HG03565 (cell line): ENCODE data around the gene PTGDS.

Experiments used
- ATAC-seq: cut with Tn5 transposase; IDR thresholded peaks from one replicate; pipeline ENCODE4 v1.9.1; 2021; ENCODE audit warnings: mild to moderate bottlenecking, moderate library complexity; ENCODE audit not compliant: unreplicated experiment

The PTGDS gene

DNA sequence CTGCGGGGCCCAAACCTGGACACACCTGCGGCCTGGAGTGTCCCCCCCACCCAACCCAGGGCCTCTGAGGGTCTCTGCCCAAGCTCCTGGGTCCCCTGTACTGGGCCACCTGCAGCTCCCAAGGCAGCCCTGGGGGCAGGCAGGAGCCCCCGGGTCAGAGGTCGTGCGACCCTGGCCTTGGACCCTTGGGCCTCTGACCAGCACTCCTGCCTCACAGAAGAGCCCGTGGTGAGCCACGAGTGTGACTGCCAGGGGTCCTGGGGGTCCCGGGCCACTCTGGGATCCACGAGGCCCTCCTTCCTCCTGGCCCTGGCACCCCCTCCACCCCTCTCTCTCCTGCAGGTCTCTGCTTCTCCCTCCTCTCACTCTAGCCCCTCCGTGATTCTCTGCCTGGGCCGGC, 5.0 kb upstream of the PTGDS start:
- no peak for ATAC-seq

DNA sequence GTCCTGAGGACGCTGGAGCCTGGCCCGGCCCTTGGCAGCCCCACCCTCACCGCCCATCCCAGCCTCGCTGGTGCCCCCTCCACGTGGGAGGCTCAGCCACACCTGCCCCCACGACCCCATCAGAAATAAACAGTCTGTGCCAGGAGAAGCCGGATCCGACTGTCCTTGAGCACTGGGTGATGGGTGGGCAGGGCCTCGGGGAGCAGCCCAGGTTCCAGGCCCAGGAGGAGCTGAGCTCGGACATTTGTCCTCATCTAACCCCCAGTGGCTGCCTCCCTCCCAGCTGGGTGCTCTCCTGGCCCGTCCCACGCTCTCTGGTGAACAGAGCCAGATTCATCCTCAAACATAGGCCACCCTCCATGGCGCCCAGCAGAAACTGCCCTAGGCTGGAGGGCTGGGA, 4.6 kb upstream of the PTGDS start:
- ATAC-seq: no peak

DNA sequence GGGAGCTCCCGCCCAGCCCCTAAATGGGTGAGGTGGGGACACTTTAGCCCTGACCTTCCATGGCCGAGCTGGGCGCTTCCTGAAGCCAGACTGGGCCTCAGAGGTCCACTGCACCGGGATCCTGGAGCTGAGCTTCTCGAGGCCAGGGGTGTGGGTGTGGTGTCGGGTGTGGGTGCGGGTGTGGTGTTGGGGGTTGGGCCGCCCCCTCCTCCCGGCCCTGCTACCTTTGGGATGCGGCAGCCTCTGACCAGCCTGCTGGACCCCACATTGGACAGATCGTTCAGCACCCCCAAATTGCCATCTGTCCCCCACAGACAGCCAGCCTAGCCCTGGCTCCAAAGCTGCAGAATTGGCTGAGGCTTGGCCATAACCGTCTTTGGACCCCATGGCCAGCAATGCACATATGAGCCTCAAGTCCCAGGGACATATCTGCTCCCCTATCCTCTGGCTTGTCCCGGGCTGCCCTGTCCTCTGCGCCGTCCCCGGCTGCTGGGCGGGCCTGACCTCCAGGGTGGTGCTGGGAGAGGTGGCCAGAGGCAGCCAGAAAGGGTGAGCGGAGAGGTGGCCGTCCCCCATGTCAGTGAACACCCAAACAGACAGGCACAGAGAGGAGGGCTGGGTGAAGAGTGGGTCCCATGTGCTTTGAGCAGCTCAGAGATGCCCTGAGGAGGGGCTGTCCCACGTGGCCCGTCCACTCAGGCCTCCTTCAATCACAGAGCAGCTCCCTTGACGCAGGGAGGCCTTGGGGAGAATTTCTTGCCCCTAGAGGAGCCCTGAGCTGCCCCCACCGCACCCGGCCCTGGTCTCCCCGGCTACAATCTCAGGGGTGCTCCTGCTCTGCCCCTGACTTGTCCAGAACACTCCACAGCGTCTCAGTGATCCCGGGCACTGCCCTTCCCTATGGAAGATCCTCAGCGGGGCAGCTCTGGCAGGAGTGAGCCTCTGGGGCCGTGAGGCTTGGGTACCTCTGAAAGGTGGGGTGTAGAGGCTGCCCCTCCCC, 3.4 kb upstream of the PTGDS start:
- no peak for ATAC-seq

DNA sequence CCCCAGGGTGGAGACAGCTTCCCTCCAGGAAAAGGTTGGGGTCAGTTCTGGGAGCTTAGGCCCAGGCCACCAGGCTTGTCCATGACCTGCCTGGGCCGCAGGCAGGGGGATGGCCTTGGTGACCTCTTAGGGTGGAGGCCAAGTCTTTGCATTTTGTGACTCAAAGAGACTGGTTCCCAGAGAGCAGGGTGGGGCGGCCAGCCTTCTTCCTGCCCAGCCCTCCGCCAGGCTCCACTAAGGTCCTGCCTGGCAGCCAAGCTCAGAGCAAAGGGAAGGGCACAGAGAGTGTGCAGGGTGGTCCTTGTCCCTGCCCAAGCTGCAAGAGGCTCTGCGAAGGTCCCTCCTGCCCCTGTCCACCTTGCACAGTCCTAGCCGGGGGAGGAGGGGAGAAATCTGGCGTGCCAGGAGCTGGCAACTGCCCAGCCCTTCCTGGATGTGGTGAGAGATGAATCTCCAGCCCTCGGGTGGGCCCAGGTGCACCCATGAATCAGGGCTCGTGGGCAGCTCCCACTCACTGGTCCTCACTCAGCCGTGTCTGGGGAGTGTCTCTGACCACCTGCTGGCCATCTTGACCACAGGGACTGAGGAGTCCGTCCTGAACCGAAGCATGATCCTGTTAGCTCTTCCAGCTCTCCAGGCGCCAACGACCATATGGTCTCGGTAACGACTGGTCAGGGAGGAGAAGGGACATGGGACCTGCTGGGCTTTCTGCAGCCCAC, 2.3 kb upstream of the PTGDS start:
- no peak for ATAC-seq

DNA sequence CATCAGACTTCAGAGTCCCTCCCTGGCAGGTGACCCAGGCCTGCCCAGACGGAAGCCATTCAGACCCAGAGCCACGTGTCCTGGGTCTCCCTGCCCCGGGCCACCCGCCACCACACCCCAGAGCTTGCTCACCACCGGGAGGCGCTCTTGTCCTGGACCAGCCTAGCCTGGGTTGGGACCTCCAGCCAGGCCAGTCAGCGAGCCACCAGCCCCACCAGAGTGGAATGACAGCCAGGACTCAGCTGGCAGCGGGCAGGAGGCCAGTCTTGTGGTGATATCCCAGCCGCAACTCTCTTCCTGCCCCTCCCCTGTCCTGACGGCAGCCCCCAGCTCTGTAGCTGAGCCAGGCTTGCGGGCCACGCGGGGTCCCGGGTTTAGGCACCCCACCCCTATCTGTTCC, 1.7 kb upstream of the PTGDS start:
- ATAC-seq: no peak

DNA sequence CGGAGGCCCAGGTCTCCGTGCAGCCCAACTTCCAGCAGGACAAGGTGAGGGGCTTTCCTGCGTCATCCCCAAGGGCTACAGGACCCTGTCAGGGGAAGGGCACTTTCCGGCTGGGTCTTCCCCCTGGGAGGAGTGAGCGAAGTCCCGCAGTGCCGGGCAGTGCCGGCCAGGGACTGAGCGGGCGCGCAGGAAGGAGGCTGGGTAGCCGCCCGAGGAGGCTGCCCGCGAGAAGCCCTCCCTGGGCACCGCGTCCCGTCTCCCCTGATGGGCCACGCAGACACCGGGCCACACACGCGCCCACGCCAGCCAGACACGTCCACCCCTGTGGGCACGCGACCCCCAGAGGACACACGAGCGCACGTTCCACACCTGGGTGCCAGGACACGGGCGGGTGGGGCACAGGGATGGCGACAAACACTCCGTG, 357 bp downstream of the PTGDS start:
- no peak for ATAC-seq

DNA sequence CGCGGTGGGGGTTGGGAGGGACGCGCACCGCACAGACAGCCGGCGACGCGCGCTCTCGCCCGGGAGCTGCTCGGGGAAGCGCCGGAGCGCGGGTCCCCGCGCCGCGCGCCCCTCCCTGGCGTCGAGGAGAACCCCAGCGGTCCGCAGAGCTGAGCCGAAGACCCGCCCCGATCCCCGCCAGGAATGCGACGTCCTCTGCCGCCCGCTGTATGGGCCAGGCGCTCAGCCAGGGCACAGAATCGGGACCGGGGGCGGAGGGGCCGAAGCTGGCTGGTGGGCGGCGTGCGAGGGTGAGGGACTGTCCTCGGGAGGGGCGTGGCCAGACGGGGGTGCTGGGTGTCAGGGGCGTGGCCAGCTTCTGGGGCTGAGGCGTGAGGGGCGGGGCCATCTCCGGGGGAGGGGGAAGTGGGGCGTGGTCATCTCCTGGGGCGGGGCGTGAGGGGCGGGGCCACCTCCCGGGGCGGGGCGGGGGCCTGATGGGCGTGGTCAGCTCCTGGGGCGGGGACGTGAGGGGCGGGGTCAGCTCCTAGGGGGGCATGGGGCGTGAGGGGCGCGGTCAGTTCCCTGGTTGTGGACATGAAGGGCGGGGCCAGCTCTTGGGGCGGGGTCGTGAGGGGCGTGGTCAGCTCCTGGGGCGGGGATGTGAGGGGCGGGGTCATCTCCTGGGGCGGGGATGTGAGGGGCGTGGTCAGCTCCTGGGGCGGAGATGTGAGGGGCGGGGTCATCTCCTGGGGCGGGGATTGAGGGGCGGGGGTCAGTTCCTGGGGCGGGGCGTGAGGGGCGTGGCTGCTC, 965 bp downstream of the PTGDS start:
- ATAC-seq: no peak

DNA sequence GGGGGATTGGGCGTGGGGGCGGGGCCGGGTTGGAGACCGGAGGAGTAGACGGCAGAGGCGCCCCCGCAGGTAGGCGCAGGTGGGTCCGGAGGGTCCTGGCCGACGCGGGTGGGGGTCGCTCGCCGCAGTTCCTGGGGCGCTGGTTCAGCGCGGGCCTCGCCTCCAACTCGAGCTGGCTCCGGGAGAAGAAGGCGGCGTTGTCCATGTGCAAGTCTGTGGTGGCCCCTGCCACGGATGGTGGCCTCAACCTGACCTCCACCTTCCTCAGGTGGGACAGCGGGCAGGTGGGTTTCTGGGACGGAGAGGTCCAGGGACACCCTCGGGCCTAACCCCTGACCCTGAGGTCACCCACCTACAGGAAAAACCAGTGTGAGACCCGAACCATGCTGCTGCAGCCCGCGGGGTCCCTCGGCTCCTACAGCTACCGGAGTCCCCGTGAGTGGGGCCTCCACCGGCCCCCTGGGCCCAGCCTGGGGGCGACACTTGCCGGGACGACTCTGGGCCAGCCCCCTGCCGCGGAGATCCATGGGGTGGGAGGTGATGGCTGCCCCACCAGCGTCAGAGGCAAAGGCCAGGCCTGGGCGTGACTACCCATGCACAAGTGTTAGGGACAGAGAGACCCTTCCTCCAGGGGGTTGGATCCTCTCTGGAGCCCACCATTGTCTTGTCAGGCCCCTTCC, 1.7 kb downstream of the PTGDS start:
- no peak for ATAC-seq

DNA sequence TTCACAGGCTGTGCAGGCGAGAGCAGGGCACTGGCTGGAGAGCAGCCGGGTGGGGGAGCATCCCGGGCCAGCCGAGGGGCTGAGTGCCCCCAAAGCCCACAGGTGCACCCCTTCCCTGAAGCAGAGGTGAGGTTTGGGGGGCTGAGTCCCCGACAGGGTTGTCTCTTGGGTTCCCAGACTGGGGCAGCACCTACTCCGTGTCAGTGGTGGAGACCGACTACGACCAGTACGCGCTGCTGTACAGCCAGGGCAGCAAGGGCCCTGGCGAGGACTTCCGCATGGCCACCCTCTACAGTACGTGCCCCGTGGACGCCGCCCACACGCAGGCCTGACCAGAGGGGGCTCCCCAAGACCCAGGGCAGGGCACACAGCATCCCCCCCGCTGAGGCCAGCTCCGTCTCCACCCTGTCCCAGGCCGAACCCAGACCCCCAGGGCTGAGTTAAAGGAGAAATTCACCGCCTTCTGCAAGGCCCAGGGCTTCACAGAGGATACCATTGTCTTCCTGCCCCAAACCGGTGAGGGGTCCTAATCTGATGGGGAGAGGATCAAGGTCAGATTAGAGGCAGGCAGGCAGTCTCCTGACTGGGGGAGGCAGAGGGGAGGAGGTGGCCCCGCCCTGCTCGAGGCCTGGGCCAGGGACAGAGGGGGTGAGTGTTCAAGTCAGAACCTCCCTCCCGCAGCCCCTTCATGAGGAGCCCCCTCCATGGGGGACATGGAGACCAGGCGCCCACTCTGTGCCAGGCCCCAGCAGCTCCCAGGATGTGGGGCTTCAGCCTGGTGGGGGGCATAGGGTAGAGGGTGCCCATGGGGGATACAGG, 2.7 kb downstream of the PTGDS start:
- no peak for ATAC-seq

DNA sequence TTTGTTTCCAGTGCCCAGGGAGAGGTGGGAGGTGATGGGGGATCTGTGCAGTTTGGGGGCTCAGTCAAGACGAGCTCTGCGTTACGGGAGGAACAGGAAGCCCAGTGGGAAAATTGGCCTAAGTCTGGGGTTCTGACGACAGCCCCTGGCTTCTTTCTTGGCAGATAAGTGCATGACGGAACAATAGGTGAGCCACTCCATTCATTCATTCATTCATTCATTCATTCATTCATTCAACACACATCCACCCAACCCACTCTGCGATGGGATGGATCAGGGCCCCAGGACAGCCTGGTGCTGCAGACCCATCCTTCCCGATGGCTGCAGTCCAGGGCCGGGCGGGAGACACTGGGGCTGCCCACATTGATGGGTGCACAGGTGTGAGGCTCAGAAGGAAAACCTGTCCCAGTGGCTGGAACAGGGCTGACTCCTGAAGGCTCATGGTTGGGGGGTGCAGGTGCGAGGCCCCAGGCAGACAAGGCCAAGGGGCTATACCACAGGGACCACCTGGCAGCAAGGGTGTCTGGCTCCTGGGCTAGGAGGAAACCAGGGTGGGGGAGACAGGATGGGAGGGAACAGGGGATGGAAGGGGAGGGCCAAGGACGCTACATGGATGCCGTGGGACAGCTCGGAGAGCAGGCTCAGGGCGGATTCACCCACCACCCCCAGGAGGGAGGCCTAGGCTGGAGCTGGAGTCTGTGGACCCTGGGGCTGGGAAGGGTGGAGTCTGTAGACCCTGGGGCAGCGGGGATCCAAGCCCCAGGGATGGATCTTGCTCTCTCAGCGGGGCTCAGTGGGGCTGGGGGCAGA, 3.6 kb downstream of the PTGDS start:
- ATAC-seq: no peak

DNA sequence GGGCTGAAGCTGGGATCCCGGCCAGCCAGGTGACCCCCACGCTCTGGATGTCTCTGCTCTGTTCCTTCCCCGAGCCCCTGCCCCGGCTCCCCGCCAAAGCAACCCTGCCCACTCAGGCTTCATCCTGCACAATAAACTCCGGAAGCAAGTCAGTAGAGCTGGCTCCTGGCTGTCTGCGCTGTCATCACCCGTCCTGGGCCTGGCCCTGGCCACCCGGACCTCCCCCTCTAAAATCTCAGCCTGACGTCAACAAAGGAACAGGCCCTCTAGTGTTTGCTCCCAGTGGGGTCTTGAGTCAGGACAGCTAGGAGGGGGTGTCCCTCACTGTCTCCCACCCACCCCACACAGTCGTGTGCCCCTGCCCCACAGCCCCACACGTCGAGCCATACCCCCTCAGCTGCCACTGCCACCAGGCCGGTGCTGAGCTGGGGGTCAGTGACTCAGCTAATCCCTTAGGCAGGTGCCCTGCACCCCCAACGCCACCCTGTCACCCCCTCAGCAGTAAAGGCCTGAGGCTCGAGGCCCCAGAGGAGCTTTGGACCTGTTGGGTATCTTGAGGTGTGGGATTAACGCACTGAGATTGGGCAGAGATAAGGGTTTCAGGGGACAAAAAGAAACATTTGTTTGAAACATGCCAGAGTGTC, 4.4 kb downstream of the PTGDS start:
- no peak for ATAC-seq

DNA sequence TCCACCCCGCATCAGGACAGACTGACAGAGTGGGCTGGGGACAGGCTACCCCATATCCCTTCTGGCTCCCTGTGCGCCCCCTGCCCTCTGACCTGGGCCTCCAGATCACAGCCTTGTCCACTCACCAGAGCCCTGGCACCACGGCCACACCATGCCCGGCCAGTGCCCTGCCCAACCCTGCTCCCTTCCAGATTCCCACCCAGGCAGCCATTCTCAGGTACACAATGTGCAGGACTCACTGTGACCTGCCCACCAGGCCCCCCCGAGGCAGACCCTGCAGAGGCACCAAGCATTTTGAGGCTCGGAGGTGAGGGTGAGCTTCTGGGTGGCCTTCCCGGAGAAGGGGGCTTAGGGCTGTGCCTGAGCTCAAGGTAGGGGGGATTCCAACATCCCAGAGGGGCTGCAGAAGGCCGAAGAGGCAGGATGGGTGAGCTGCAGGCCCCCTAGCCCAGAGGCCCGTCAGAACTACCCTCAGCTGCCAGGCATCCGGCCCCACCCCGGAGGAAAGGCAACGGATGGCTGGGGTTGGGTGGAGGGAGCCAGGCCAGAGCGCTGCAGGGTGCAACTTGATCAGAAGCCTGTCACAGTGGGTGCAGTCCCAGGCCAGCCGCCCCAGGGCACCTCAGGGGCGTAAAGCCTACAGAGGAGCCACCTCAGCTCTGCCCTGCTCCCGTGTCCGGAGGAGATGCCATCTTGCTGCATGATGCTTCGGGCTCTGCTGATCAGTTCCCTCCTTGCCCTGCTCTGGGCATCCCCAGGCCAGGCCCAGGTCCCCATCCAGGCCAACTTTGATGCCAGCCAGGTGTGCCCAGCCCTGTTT, 5.1 kb downstream of the PTGDS start, which contains the start of gene LCNL1:
TSS of gene LCNL1 (plus strand) at position 762 of the 820 bp plus-strand sequence. CDS start 594 bp downstream, outside the sequence.
- no peak for ATAC-seq

DNA sequence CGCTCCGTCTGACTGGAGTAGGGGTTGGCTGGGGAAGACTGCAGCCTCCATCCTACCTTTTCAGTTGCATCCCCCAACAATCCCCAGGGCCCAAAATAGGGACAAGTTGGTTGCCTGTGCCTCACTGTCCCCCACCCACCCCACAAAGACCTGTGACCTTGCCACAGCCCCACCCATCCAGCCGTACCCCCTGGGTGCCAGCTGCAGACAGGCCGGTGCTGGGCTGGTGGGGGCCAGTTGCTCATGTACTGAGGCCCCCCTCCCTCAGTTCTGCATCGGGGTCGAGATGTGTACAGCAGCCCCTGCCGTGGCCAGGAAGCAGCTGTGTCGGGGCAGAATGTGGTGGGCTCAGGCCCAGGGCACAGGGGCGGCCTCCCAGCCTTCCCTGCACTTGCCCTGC, 5.9 kb downstream of the PTGDS start:
- no peak for ATAC-seq

DNA sequence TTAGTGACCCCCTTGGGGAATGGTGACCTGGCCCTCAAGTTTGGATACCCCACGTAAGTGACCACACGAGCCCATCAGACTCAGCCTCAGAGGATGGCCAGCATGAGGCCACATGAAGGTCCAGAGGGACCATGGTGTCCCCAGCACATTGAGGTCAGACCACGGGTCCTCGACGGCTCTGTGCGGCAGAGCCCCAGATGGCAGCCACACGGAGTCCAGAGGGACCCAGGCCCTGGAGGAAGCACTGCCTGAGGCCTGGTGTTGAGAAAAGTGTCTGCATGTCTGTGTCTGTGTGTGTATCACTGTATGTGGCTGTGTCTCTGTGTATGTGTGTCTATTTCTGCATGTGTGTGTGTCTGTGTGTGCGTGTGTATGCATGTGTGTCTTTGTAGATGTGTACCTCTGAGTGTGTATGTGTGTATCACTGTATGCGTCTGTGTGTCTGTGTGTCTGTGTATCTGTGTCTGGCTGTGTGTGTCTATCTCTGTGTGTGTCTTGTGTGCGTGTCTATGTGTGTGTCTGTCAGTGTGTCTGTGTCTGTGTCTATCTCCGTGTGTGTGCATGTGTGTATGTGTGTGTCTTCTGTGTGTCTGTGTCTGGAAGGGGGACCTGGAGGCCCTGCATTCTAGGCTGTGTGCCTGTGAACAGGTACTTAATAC, 6.5 kb downstream of the PTGDS start:
- ATAC-seq: no peak

DNA sequence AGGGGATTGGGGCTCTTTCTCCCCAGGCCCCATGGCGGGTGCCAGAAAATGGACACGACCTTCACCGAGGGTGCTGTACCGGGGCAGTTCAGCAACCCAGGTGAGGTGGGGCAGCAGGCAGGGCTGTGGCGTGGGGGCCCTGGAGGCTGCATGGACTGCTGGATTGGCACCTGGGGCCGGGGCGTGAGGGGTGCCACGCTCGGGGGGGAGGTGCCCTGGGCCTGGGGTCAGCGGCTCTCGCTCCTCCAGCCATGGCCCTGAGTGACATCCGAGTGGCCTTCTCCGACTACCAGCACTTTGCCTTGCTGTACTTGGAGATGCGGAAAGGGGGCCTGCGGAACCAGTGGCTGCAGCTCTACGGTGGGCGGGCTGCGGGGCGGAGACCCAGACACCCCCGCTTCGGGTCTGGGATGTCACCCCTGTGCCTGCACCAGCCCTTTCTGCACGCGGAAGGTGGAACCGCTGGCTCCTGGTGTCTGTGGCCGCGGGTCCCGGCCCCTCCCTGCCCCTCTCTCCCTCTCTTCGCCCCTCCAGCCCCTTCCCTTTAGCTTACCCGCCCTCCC, 7.2 kb downstream of the PTGDS start:
- no peak for ATAC-seq

DNA sequence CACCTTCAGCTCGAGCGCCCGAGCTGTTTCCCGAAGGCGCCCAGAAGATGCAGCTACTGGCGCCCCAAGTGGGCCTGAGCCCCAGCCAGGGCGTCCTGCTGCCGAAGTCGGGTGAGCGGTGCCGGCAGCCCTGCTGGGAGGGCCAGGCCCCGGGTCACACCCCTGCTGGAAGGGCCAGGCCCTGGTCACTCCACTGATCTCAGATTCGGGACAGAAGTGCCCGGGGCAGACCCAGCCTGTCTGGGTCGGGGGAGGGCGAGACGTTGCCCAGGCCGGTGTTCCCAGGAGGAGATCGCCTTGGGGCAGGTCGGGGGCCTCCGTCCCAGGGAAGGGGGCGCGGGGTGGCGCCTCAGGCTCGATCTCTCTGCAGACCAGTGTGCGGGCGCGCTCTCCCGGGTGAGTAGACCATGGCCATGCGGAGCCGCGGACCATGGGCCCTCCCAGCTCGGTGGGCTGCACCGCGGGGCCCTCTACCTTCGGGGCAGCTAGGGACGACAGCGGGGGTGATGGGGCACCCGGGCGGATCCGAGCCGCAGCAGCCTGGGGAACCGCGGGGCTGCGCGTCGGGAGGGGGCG, 7.8 kb downstream of the PTGDS start:
- no peak for ATAC-seq
